Measurements from ENCODE around the gene ASIC3.
"Not testable (repeated sequence)": the region's sequence is repeated elsewhere in the genome, so short reads cannot be mapped to it uniquely, and the experiment has no call there.

Gene ASIC3

GRCh38 chr7:151014950-151015349, 33.4 kb upstream of the ASIC3 start:
- DNase-seq: peak; percentile 65

- DNase-seq: no peak
Observed at GRCh38 chr7:151015967-151016366, 32.4 kb upstream of the ASIC3 start.

GRCh38 chr7:151016505-151016904, 31.8 kb upstream of the ASIC3 start:
- no peak for DNase-seq

- no peak for DNase-seq
Observed at GRCh38 chr7:151016942-151017341, 31.4 kb upstream of the ASIC3 start.

GRCh38 chr7:151017370-151017952, 30.9 kb upstream of the ASIC3 start:
- DNase-seq: no peak

GRCh38 chr7:151017953-151018420, 30.3 kb upstream of the ASIC3 start:
- DNase-seq: peak; percentile 67

GRCh38 chr7:151018421-151019129, 29.8 kb upstream of the ASIC3 start:
- DNase-seq: no peak

- no peak for DNase-seq
Observed at GRCh38 chr7:151019130-151019447, 29.2 kb upstream of the ASIC3 start.

- no peak for DNase-seq
Observed at GRCh38 chr7:151020231-151020630, 28.1 kb upstream of the ASIC3 start.

GRCh38 chr7:151023232-151023631, 25.1 kb upstream of the ASIC3 start:
- no peak for DNase-seq

GRCh38 chr7:151024435-151025056, 23.8 kb upstream of the ASIC3 start, which contains the start of gene ATG9B:
Gene ATG9B, minus strand, starts transcription at chr7:151024494. Its CDS starts 71 bp downstream, at chr7:151024423.
- DNase-seq: no peak

- no peak for DNase-seq
Observed at GRCh38 chr7:151025924-151026671, 22.2 kb upstream of the ASIC3 start.

- not testable (repeated sequence) for DNase-seq
Observed at GRCh38 chr7:151026771-151027727, 21.3 kb upstream of the ASIC3 start.

GRCh38 chr7:151027728-151028130, 20.6 kb upstream of the ASIC3 start:
- DNase-seq: not testable (repeated sequence)

GRCh38 chr7:151028131-151028947, 20.0 kb upstream of the ASIC3 start, which contains the start of gene ABCB8:
Gene ABCB8, plus strand, starts transcription at chr7:151028450. Its CDS starts 66 bp downstream, at chr7:151028516.
- DNase-seq: peak; percentile 99

- DNase-seq: no peak
Observed at GRCh38 chr7:151028948-151029501, 19.3 kb upstream of the ASIC3 start.

- no peak for DNase-seq
Observed at GRCh38 chr7:151031011-151031410, 17.3 kb upstream of the ASIC3 start.

- no peak for DNase-seq
Observed at GRCh38 chr7:151032936-151033863, 15.1 kb upstream of the ASIC3 start.

- DNase-seq: no peak
Observed at GRCh38 chr7:151033864-151034249, 14.5 kb upstream of the ASIC3 start.
